ENCODE results near the gene P4HTM.

P4HTM gene

GRCh38 chr3:48957006-48957705, 32.9 kb upstream of the P4HTM start:
- TF ChIP-seq, protein P1, sequence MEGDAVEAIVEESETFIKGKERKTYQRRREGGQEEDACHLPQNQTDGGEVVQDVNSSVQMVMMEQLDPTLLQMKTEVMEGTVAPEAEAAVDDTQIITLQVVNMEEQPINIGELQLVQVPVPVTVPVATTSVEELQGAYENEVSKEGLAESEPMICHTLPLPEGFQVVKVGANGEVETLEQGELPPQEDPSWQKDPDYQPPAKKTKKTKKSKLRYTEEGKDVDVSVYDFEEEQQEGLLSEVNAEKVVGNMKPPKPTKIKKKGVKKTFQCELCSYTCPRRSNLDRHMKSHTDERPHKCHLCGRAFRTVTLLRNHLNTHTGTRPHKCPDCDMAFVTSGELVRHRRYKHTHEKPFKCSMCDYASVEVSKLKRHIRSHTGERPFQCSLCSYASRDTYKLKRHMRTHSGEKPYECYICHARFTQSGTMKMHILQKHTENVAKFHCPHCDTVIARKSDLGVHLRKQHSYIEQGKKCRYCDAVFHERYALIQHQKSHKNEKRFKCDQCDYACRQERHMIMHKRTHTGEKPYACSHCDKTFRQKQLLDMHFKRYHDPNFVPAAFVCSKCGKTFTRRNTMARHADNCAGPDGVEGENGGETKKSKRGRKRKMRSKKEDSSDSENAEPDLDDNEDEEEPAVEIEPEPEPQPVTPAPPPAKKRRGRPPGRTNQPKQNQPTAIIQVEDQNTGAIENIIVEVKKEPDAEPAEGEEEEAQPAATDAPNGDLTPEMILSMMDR (IDR thresholded peaks at IDR 0.05; ENCODE audit: borderline replicate concordance, extremely low read depth, low read length, poor library complexity, severe bottlenecking) = no peak
- TF ChIP-seq EZH2 (IDR thresholded peaks at IDR 0.05; ENCODE audit: borderline replicate concordance, low read depth, low read length, severe bottlenecking) = no peak
- ATAC-seq (ENCODE audit: insufficient read depth, low read depth) (no peak), DNase-seq (no peak)
- Histone ChIP-seq H2AFZ (ENCODE audit: low read depth, low read length) (no peak overlapping the region), H3K4me3 (ENCODE audit: low read depth in 1 of 2, low read length in 2 of 2) (no peak overlapping the region), H3K27ac (ENCODE audit: low read length) (no peak overlapping the region), H3K4me1 (ENCODE audit: insufficient read depth, low read length) (no peaks in the 10 kb centered on the region), H3K9me3 (ENCODE audit: insufficient read depth, low read length, severe bottlenecking) (no peaks in the 10 kb centered on the region), H3K79me2 (ENCODE audit: insufficient read depth, low read length) (peaks cover 61% of the 10 kb centered on the region), H3K27me3 (ENCODE audit: insufficient read depth, low read length, poor library complexity) (no peaks in the 10 kb centered on the region), H4K20me1 (ENCODE audit: insufficient read depth, low read length) (peaks cover 23% of the 10 kb centered on the region), H3K9ac (ENCODE audit: low read depth, low read length) (no peak overlapping the region), H3K36me3 (ENCODE audit: insufficient read depth, low read length) (peaks cover 59% of the 10 kb centered on the region), H3K4me2 (ENCODE audit: insufficient read depth, low read length) (no peak overlapping the region)

DNA sequence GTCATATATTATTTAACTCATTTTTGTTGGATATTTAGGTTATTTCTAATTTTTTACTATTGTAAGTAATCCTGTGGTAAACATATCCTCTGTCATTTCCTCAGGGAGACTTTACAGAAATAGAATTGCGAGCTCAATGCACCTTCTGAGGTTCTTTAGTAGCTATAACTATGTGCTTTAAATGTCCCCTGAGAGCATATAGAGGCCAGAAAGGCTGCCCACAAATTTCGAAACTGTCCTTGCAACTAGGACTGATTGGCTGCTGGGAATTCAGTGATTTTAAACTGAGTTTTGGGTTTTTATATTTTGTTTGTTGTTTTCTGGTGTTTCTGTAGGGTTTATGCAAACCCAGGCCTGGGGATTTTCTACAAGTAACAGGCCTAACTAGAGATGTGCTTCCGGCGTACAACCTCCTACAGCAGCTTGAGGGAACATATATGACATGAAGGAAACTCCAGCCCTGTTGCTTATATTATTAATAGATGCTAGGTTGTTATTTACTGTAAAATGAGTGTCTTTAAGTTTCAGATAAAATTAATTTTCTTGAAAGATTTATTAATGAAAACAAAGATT, 29.1 kb upstream of the P4HTM start:
- peaks cover 62% of the 10 kb centered on the region for H3K36me3 ChIP-seq (ENCODE audit: insufficient read depth, low read length)
- no peak for ATAC-seq (ENCODE audit: insufficient read depth, low read depth)

DNA sequence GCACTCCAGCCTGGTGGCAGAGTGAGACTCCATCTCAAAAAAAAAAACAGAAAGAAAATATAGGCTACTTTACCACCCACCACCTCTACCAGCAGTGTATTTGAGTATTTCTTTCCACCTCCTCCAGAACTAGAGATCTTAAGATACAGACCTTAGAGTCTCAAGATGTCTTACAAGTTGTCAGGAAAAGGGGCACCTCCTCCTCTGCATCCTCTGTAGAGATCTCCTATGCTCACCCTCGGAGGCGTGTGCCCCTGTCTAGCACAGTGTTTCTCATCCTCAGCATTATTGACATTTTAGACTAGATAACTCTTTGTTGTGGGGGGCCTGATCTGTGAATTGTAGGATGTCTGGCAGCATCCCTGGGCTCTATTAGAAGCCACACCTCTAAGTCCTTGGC, 27.7 kb upstream of the P4HTM start:
- H4K20me1 ChIP-seq (ENCODE audit: insufficient read depth, low read length) = peaks cover 13% of the 10 kb centered on the region; the same call in 1 of the 2 replicates
- TF ChIP-seq, protein P1 (IDR thresholded peaks at IDR 0.05; ENCODE audit: borderline replicate concordance, extremely low read depth, low read length, poor library complexity, severe bottlenecking) = no peak
- TF ChIP-seq EZH2 (IDR thresholded peaks at IDR 0.05; ENCODE audit: borderline replicate concordance, low read depth, low read length, severe bottlenecking) = no peak
- H3K4me2 ChIP-seq (ENCODE audit: insufficient read depth, low read length) = no peak overlapping the region
- H3K27me3 ChIP-seq (ENCODE audit: insufficient read depth, low read length, poor library complexity) = no peaks in the 10 kb centered on the region
- no peak overlapping the region for H3K9ac ChIP-seq (ENCODE audit: low read depth, low read length)
- peaks cover 70% of the 10 kb centered on the region for H3K36me3 ChIP-seq (ENCODE audit: insufficient read depth, low read length)
- no peaks in the 10 kb centered on the region for H3K4me1 ChIP-seq (ENCODE audit: insufficient read depth, low read length)
- ATAC-seq (ENCODE audit: insufficient read depth, low read depth) (no peak), DNase-seq (no peak)
- peaks cover 21% of the 10 kb centered on the region for H3K79me2 ChIP-seq (ENCODE audit: insufficient read depth, low read length)
- H2AFZ ChIP-seq (ENCODE audit: low read depth, low read length) = no peak overlapping the region
- H3K4me3 ChIP-seq (ENCODE audit: low read depth in 1 of 2, low read length in 2 of 2) = no peak overlapping the region
- no peak overlapping the region for H3K27ac ChIP-seq (ENCODE audit: low read length)
- no peaks in the 10 kb centered on the region for H3K9me3 ChIP-seq (ENCODE audit: insufficient read depth, low read length, severe bottlenecking)

More for the DNA sequence above, 29.1 kb upstream of the P4HTM start:
- no peak overlapping the region for H3K27ac ChIP-seq (ENCODE audit: low read length)
- H3K4me2 ChIP-seq (ENCODE audit: insufficient read depth, low read length) = no peak overlapping the region
- TF ChIP-seq EZH2 (IDR thresholded peaks at IDR 0.05; ENCODE audit: borderline replicate concordance, low read depth, low read length, severe bottlenecking) = no peak
- TF ChIP-seq, protein P1 (IDR thresholded peaks at IDR 0.05; ENCODE audit: borderline replicate concordance, extremely low read depth, low read length, poor library complexity, severe bottlenecking) = no peak
- DNase-seq = no peak
- no peaks in the 10 kb centered on the region for H3K9me3 ChIP-seq (ENCODE audit: insufficient read depth, low read length, severe bottlenecking)
- no peak overlapping the region for H3K4me3 ChIP-seq (ENCODE audit: low read depth in 1 of 2, low read length in 2 of 2)
- H3K9ac ChIP-seq (ENCODE audit: low read depth, low read length) = no peak overlapping the region
- H2AFZ ChIP-seq (ENCODE audit: low read depth, low read length) = no peak overlapping the region
- no peaks in the 10 kb centered on the region for H3K4me1 ChIP-seq (ENCODE audit: insufficient read depth, low read length)
- H4K20me1 ChIP-seq (ENCODE audit: insufficient read depth, low read length) = peaks cover 17% of the 10 kb centered on the region; the same call in 1 of the 2 replicates
- no peaks in the 10 kb centered on the region for H3K27me3 ChIP-seq (ENCODE audit: insufficient read depth, low read length, poor library complexity)
- H3K79me2 ChIP-seq (ENCODE audit: insufficient read depth, low read length) = peaks cover 32% of the 10 kb centered on the region

Measured in DND-41 (cell line).